ENCODE data around the gene IFI27L1.

Gene IFI27L1

DNA sequence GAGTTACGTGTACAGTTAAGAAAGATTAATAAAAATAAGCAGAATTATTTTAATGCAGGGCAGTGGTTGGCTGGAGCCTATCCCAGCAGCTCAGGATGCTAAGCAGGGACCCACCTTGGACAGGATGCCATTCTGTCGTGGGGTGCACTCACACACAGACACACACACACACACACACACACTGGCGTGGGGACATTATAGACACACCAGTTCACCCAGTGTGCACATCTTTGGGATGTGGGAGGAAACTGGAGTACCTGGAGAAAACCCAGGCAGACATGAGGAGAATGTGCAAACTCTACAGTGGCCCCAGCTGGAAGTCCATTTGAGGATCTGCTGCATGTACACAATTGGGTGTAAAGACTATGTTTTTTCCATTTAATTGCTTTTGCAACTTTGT lies 61.1 kb downstream of the IFI27L1 start:
- no peak for DNase-seq
- Histone ChIP-seq H3K36me3 (ENCODE audit: control insufficient read depth, insufficient read depth, low read length) (no peaks in the 10 kb centered on the region), H3K4me1 (ENCODE audit: control insufficient read depth, insufficient read depth, low read length, poor library complexity, severe bottlenecking) (no peaks in the 10 kb centered on the region), H3K9me3 (ENCODE audit: control insufficient read depth, low read length) (no peaks in the 10 kb centered on the region), H3K27me3 (replicated peaks; ENCODE audit: control insufficient read depth, insufficient read depth, low read length, poor library complexity, severe bottlenecking) (no peaks in the 10 kb centered on the region), H3K27ac (ENCODE audit: insufficient read depth, low read length, poor library complexity, severe bottlenecking) (no peak overlapping the region), H3K4me3 (ENCODE audit: insufficient read depth, low read depth, low read length, poor library complexity, severe bottlenecking) (no peak overlapping the region)

- Histone ChIP-seq H3K27me3 (replicated peaks; ENCODE audit: control insufficient read depth, insufficient read depth, low read length, poor library complexity, severe bottlenecking) (no peaks in the 10 kb centered on the region), H3K4me1 (ENCODE audit: control insufficient read depth, insufficient read depth, low read length, poor library complexity, severe bottlenecking) (no peaks in the 10 kb centered on the region), H3K9me3 (ENCODE audit: control insufficient read depth, low read length) (no peaks in the 10 kb centered on the region), H3K36me3 (ENCODE audit: control insufficient read depth, insufficient read depth, low read length) (no peaks in the 10 kb centered on the region), H3K4me3 (ENCODE audit: insufficient read depth, low read depth, low read length, poor library complexity, severe bottlenecking) (no peak overlapping the region), H3K27ac (ENCODE audit: insufficient read depth, low read length, poor library complexity, severe bottlenecking) (no peak overlapping the region)
- no peak for DNase-seq
These were observed 61.7 kb downstream of the IFI27L1 start for GRCh38 chr14:94142836-94143235.

GRCh38 chr14:94143239-94143638 lies 62.1 kb downstream of the IFI27L1 start:
- Histone ChIP-seq H3K27ac (ENCODE audit: insufficient read depth, low read length, poor library complexity, severe bottlenecking) (no peak overlapping the region), H3K4me3 (ENCODE audit: insufficient read depth, low read depth, low read length, poor library complexity, severe bottlenecking) (no peak overlapping the region), H3K27me3 (replicated peaks; ENCODE audit: control insufficient read depth, insufficient read depth, low read length, poor library complexity, severe bottlenecking) (no peaks in the 10 kb centered on the region), H3K36me3 (ENCODE audit: control insufficient read depth, insufficient read depth, low read length) (no peaks in the 10 kb centered on the region), H3K4me1 (ENCODE audit: control insufficient read depth, insufficient read depth, low read length, poor library complexity, severe bottlenecking) (no peaks in the 10 kb centered on the region), H3K9me3 (ENCODE audit: control insufficient read depth, low read length) (no peaks in the 10 kb centered on the region)
- DNase-seq, result no peak

DNA sequence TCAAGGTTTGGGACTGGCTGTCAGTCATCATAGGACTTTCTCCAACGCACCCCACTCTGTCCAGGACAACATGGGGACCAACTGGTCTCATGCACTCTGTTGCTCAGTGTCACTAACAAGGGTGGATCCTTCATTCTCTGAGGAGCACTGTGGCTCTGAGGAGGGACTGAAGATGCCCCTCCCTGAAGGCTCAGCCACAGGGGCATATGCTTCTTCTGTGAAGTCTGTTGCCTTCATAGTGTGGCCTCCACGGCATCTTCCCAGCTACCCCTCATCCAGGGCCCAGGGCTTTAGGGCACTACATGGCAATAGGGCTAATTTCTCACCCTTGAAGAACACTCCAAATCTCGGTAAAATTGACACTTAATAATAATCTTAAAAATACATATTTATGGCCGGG lies 62.6 kb downstream of the IFI27L1 start:
- H3K27me3 ChIP-seq (replicated peaks; ENCODE audit: control insufficient read depth, insufficient read depth, low read length, poor library complexity, severe bottlenecking), result no peaks in the 10 kb centered on the region
- DNase-seq, result no peak
- H3K9me3 ChIP-seq (ENCODE audit: control insufficient read depth, low read length), result no peaks in the 10 kb centered on the region

GRCh38 chr14:94144765-94145164 lies 63.7 kb downstream of the IFI27L1 start:
- no peaks in the 10 kb centered on the region for H3K9me3 ChIP-seq (ENCODE audit: control insufficient read depth, low read length)
- DNase-seq, result no peak
- no peaks in the 10 kb centered on the region for H3K4me1 ChIP-seq (ENCODE audit: control insufficient read depth, insufficient read depth, low read length, poor library complexity, severe bottlenecking)
- H3K27ac ChIP-seq (ENCODE audit: insufficient read depth, low read length, poor library complexity, severe bottlenecking), result no peak overlapping the region
- H3K27me3 ChIP-seq (replicated peaks; ENCODE audit: control insufficient read depth, insufficient read depth, low read length, poor library complexity, severe bottlenecking), result no peaks in the 10 kb centered on the region
- H3K36me3 ChIP-seq (ENCODE audit: control insufficient read depth, insufficient read depth, low read length), result no peaks in the 10 kb centered on the region
- no peak overlapping the region for H3K4me3 ChIP-seq (ENCODE audit: insufficient read depth, low read depth, low read length, poor library complexity, severe bottlenecking)

More for the DNA sequence above, 62.6 kb downstream of the IFI27L1 start:
- Histone ChIP-seq H3K36me3 (ENCODE audit: control insufficient read depth, insufficient read depth, low read length) (no peaks in the 10 kb centered on the region), H3K4me1 (ENCODE audit: control insufficient read depth, insufficient read depth, low read length, poor library complexity, severe bottlenecking) (no peaks in the 10 kb centered on the region), H3K27ac (ENCODE audit: insufficient read depth, low read length, poor library complexity, severe bottlenecking) (no peak overlapping the region), H3K4me3 (ENCODE audit: insufficient read depth, low read depth, low read length, poor library complexity, severe bottlenecking) (no peak overlapping the region)

DNA sequence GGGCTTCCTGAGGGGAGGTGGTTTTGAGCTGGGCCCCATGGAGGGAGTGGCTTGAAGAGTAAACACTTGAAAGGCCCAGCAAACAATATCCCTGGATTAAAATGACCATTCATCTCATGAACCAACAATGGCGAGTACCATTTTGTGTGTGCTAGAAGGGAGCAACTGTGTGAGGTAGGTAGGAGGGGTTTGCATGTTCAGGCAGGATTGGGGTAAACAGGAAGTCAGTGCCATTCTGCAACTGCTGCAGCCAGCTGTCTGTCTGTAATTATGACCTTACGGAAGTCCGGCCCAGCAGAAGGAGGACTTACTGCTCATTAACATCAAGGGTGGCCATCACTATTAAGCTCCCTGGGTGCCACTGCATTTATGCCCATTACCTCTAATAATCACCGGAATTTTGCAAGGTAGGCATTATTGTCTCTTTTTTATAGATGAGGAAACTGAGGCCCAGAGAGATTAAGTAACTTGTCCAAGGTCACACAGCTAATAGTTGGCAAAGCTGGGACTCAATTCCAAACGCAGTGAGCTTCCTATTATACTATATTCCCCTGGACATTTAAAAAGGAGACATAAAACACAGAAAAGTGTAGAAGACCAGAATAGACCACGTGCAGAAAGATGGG lies 64.9 kb downstream of the IFI27L1 start:
- no peaks in the 10 kb centered on the region for H3K9me3 ChIP-seq (ENCODE audit: control insufficient read depth, low read length)
- no peak overlapping the region for H3K4me3 ChIP-seq (ENCODE audit: insufficient read depth, low read depth, low read length, poor library complexity, severe bottlenecking)
- no peak for DNase-seq
- no peak overlapping the region for H3K27ac ChIP-seq (ENCODE audit: insufficient read depth, low read length, poor library complexity, severe bottlenecking)
- no peaks in the 10 kb centered on the region for H3K27me3 ChIP-seq (replicated peaks; ENCODE audit: control insufficient read depth, insufficient read depth, low read length, poor library complexity, severe bottlenecking)
- no peaks in the 10 kb centered on the region for H3K4me1 ChIP-seq (ENCODE audit: control insufficient read depth, insufficient read depth, low read length, poor library complexity, severe bottlenecking)
- no peaks in the 10 kb centered on the region for H3K36me3 ChIP-seq (ENCODE audit: control insufficient read depth, insufficient read depth, low read length)
